ENCODE measurements around the gene OR2D2. TPM values are rescaled to one million over a fixed set of nuclear protein-coding genes. Genes with fewer than 3 reads are reported as not detected.
"Not testable (repeated sequence)": the region's sequence is repeated elsewhere in the genome, so short reads cannot be mapped to it uniquely, and the experiment has no call there.

The OR2D2 gene
- total RNA-seq, 1 donor from 2014 or later, result 0.44 TPM

GRCh38 chr11:6895010-6895409 lies 2.7 kb upstream of the OR2D2 start:
- Mint-ChIP-seq H3K27ac (ENCODE audit: unreplicated experiment) (no peak overlapping the region), H3K27me3 (ENCODE audit: low read depth) (no peaks in the 10 kb centered on the region), H3K36me3 (ENCODE audit: low read depth) (no peaks in the 10 kb centered on the region), H3K9me3 (no peaks in the 10 kb centered on the region), H3K4me3 (no peak overlapping the region), H3K4me1 (no peaks in the 10 kb centered on the region)
- no peak for TF ChIP-seq CTCF (conservative IDR thresholded peaks at IDR 0.05)
- DNase-seq (ENCODE audit: low read depth, low spot score), result no peak

GRCh38 chr11:6894097-6894496 lies 1.8 kb upstream of the OR2D2 start:
- H3K36me3 Mint-ChIP-seq (ENCODE audit: low read depth), result no peaks in the 10 kb centered on the region
- TF ChIP-seq CTCF (conservative IDR thresholded peaks at IDR 0.05), result no peak
- no peaks in the 10 kb centered on the region for H3K27me3 Mint-ChIP-seq (ENCODE audit: low read depth)
- H3K4me3 Mint-ChIP-seq, result no peak overlapping the region
- no peak overlapping the region for H3K27ac Mint-ChIP-seq (ENCODE audit: unreplicated experiment)
- H3K4me1 Mint-ChIP-seq, result no peaks in the 10 kb centered on the region
- H3K9me3 Mint-ChIP-seq, result no peaks in the 10 kb centered on the region
- no peak for DNase-seq (ENCODE audit: low read depth, low spot score)

GRCh38 chr11:6889835-6890234 lies 2.5 kb downstream of the OR2D2 start:
- Mint-ChIP-seq H3K27me3 (ENCODE audit: low read depth) (no peaks in the 10 kb centered on the region), H3K27ac (ENCODE audit: unreplicated experiment) (no peak overlapping the region), H3K9me3 (no peaks in the 10 kb centered on the region), H3K4me3 (no peak overlapping the region), H3K36me3 (ENCODE audit: low read depth) (no peaks in the 10 kb centered on the region), H3K4me1 (no peaks in the 10 kb centered on the region)
- no peak for DNase-seq (ENCODE audit: low read depth, low spot score)
- no peak for TF ChIP-seq CTCF (conservative IDR thresholded peaks at IDR 0.05)

- Mint-ChIP-seq H3K9me3 (no peaks in the 10 kb centered on the region), H3K4me3 (no peak overlapping the region), H3K27ac (ENCODE audit: unreplicated experiment) (no peak overlapping the region), H3K36me3 (ENCODE audit: low read depth) (no peaks in the 10 kb centered on the region), H3K27me3 (ENCODE audit: low read depth) (no peaks in the 10 kb centered on the region), H3K4me1 (no peaks in the 10 kb centered on the region)
- no peak for TF ChIP-seq CTCF (conservative IDR thresholded peaks at IDR 0.05)
- DNase-seq (ENCODE audit: low read depth, low spot score), result no peak
These were observed 3.5 kb downstream of the OR2D2 start for GRCh38 chr11:6888830-6889229.

- H3K4me1 Mint-ChIP-seq; H3K36me3 Mint-ChIP-seq (ENCODE audit: low read depth); DNase-seq (ENCODE audit: low read depth, low spot score); H3K27me3 Mint-ChIP-seq (ENCODE audit: low read depth); H3K4me3 Mint-ChIP-seq; H3K9me3 Mint-ChIP-seq; H3K27ac Mint-ChIP-seq (ENCODE audit: unreplicated experiment): not testable (repeated sequence)
These were observed 4.6 kb downstream of the OR2D2 start for GRCh38 chr11:6887711-6888110.

GRCh38 chr11:6882751-6883150 lies 9.5 kb downstream of the OR2D2 start:
- Mint-ChIP-seq H3K9me3 (no peaks in the 10 kb centered on the region), H3K4me1 (no peaks in the 10 kb centered on the region), H3K4me3 (no peak overlapping the region), H3K27ac (ENCODE audit: unreplicated experiment) (no peak overlapping the region), H3K36me3 (ENCODE audit: low read depth) (no peaks in the 10 kb centered on the region), H3K27me3 (ENCODE audit: low read depth) (no peaks in the 10 kb centered on the region)
- TF ChIP-seq CTCF (conservative IDR thresholded peaks at IDR 0.05), result no peak
- DNase-seq (ENCODE audit: low read depth, low spot score), result no peak
